Measurements from ENCODE around the gene KLHL30.

- TF ChIP-seq, protein P1, sequence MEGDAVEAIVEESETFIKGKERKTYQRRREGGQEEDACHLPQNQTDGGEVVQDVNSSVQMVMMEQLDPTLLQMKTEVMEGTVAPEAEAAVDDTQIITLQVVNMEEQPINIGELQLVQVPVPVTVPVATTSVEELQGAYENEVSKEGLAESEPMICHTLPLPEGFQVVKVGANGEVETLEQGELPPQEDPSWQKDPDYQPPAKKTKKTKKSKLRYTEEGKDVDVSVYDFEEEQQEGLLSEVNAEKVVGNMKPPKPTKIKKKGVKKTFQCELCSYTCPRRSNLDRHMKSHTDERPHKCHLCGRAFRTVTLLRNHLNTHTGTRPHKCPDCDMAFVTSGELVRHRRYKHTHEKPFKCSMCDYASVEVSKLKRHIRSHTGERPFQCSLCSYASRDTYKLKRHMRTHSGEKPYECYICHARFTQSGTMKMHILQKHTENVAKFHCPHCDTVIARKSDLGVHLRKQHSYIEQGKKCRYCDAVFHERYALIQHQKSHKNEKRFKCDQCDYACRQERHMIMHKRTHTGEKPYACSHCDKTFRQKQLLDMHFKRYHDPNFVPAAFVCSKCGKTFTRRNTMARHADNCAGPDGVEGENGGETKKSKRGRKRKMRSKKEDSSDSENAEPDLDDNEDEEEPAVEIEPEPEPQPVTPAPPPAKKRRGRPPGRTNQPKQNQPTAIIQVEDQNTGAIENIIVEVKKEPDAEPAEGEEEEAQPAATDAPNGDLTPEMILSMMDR (conservative IDR thresholded peaks at IDR 0.05; ENCODE audit: low read length), result no peak
- TF ChIP-seq EZH2phosphoT487 (IDR thresholded peaks at IDR 0.05; ENCODE audit: borderline replicate concordance, low read depth, low read length), result no peak
These were observed 14.4 kb upstream of the KLHL30 start for GRCh38 chr2:238123991-238124470.
